Hematopoietic multipotent progenitor cell treated with erythropoietin and hydrocortisone succinate and interleukin-3 and kit ligand, for 15 days (in vitro differentiated cells): ENCODE results near the gene PLXNC1.
A peak's percentile ranks its signal among the peaks of the same experiment; 100 is the strongest.

Source experiments
- DNase-seq: peaks from one replicate; pipeline ENCODE4 v3.0.0-alpha.2; 2015; ENCODE audit warnings: low spot score

PLXNC1 gene

GRCh38 chr12:94157981-94158411 is 9.6 kb downstream of the PLXNC1 start:
- DNase-seq = no peak

GRCh38 chr12:94158666-94159065 is 10.3 kb downstream of the PLXNC1 start:
- no peak for DNase-seq

GRCh38 chr12:94162108-94162507 is 13.7 kb downstream of the PLXNC1 start:
- no peak for DNase-seq

GRCh38 chr12:94163850-94164249 is 15.5 kb downstream of the PLXNC1 start:
- DNase-seq = no peak

GRCh38 chr12:94165138-94165537 is 16.8 kb downstream of the PLXNC1 start:
- DNase-seq = no peak

- no peak for DNase-seq
Measured at GRCh38 chr12:94165670-94166364, 17.4 kb downstream of the PLXNC1 start.

GRCh38 chr12:94167071-94167755 is 18.8 kb downstream of the PLXNC1 start:
- no peak for DNase-seq

GRCh38 chr12:94167756-94168416 is 19.5 kb downstream of the PLXNC1 start:
- DNase-seq = no peak

- DNase-seq = no peak
Measured at GRCh38 chr12:94169495-94169894, 21.1 kb downstream of the PLXNC1 start.

- no peak for DNase-seq
Measured at GRCh38 chr12:94169966-94170689, 21.8 kb downstream of the PLXNC1 start.

GRCh38 chr12:94170690-94171594 is 22.6 kb downstream of the PLXNC1 start:
- DNase-seq = no peak

GRCh38 chr12:94171595-94171930 is 23.2 kb downstream of the PLXNC1 start:
- DNase-seq = no peak

GRCh38 chr12:94172031-94172430 is 23.7 kb downstream of the PLXNC1 start:
- peak; percentile 51 for DNase-seq

- DNase-seq = no peak
Measured at GRCh38 chr12:94172973-94173372, 24.6 kb downstream of the PLXNC1 start.

GRCh38 chr12:94173660-94174265 is 25.4 kb downstream of the PLXNC1 start:
- no peak for DNase-seq

GRCh38 chr12:94174576-94174975 is 26.2 kb downstream of the PLXNC1 start:
- no peak for DNase-seq

- no peak for DNase-seq
Measured at GRCh38 chr12:94175763-94176668, 27.6 kb downstream of the PLXNC1 start.

GRCh38 chr12:94178054-94178453 is 29.7 kb downstream of the PLXNC1 start:
- DNase-seq = no peak

GRCh38 chr12:94178882-94179281 is 30.5 kb downstream of the PLXNC1 start:
- DNase-seq = no peak

GRCh38 chr12:94179723-94180122 is 31.3 kb downstream of the PLXNC1 start:
- DNase-seq = no peak
